GM21447 (cell line): Measurements from ENCODE around the gene TUT4.

Source experiments
- ATAC-seq: cut with Tn5 transposase; IDR thresholded peaks from one replicate; pipeline ENCODE4 v1.9.1; 2021; ENCODE audit not compliant: unreplicated experiment

The TUT4 gene

GRCh38 chr1:52473039-52473438, 79.9 kb downstream of the TUT4 start:
- no peak for ATAC-seq

GRCh38 chr1:52472384-52472783, 80.5 kb downstream of the TUT4 start:
- ATAC-seq: no peak

DNA sequence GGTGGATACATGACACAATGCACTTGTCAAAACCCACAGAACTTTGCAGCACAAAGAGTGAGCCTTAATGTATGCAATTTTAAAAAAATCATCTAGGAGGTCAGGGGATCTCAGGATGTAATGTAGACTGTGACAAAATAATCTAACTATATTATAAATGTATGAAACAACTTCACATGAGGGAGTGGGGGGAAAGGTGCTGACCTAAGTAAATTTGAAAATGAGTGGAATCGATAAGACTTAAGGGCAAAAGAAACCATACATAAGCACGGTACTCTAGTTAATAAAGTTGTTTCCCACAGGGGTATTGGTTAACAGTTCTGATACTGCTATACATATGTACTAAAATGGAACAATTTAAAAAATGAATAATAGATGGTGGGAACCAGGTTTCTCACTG, 83.8 kb downstream of the TUT4 start:
- no peak for ATAC-seq

DNA sequence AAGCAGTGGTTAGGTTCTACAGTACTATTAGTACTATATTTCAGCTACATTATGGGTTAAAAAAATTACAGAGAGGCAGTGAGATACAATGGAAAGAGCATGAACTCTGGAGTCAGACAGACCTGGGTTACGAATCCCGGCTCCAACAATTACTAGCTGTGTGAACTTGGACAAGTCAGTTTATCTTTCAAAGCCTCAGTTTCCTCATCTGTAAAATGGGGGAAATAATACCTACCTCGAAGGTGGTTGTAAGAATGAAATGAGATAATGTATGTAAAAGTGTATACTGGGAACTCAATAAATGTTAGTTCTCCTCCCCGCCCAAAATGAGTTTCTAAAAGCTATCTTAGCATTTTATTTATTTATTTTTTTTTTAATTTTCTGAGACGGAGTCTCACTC, 89.0 kb downstream of the TUT4 start:
- ATAC-seq: no peak

DNA sequence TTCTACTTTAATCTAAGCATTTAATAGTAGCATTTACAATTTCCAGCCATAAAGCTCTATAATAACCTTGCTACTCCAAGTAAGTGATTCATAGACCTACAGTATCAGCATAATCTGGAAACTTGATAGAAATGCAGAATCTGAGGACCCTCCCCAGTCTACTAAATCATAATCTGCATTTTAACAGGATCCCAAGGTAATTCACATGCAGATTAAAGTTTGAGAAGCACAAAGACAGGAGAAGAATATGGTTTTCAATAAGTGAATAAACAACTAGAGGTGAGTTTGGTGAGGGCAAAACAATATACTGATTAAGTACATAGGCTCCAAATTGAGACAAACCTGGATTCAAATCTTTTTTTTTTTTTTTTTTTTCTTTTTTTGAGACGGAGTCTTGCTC, 91.1 kb downstream of the TUT4 start:
- no peak for ATAC-seq

DNA sequence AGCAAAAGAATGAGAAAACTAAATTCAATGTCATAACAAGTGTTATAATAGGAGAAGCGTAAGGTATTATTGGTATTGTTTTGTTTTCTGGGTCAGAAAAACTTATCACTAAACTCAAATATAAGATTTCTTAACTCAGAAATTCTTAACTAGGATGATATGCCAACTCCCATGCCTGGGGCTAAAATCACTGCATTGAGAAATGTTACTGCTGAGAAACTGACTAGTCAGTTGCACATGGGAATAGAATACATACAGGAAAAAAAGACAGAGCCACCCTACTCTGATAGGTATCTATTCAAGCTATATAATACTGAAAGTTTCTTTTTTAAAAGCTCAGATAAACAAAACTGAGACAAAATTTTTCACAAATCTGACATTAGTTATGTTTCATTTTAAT, 92.2 kb downstream of the TUT4 start:
- no peak for ATAC-seq

GRCh38 chr1:52455686-52456085, 97.2 kb downstream of the TUT4 start:
- no peak for ATAC-seq

DNA sequence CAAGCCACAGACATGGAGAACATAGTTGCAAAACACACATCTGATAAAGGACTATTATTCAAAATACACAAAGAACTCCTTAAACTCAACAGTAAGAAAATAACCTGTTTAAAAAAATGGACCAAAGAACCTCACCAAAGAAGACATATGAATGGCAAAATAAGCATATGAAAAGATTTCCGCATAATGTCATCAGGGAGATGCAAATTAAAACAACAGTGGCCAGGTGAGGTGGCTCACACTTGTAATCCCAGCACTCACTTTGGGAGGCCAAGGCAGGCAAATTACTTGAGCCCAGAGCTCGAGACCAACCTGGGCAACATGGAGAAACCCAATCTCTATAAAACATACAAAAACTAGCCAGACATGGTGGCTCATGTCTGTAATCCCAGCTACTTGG, 98.1 kb downstream of the TUT4 start:
- no peak for ATAC-seq

- ATAC-seq: no peak
Observed at GRCh38 chr1:52454127-52454526, 98.8 kb downstream of the TUT4 start.

DNA sequence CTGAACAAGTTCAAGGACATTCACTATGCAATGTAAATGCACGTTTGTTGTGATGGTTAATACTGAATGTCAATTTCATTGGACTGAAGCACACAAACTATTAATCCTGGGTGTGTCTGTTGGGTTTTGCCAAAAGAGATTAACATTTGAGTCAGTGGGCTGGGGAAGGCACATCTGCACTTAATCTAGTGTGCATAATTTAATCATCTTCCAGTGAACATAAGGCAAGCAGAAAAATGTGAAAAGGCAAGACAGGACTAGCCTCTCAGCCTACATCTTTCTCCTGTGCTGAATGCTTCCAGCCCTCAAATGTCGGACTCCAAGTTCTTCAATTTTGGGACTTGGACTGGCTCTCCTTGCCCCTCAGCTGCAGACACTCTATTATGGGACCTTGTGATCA, 108.4 kb downstream of the TUT4 start:
- ATAC-seq: no peak

- no peak for ATAC-seq
Observed at GRCh38 chr1:52439976-52440375, 112.9 kb downstream of the TUT4 start.

DNA sequence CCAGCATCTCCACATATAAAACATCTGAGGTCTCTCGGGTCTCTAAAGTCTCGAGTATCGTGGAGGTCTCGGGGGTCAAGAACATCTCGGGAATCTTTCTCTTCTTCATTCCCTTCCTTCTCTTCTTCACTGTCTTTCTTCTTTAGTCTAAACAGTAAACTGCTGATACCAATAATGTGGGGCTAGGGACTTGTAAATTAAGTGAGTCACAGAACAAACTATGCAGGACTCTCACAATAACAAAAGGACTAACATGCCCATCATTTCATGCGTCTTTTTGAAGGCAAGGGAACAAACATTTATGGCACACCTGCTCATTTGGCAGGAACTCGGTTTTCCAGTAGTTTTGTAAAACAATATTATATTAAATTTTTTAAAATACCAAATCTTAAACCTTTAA, 116.1 kb downstream of the TUT4 start:
- ATAC-seq: no peak

GRCh38 chr1:52435650-52436049, 117.2 kb downstream of the TUT4 start:
- ATAC-seq: no peak

GRCh38 chr1:52435211-52435610, 117.7 kb downstream of the TUT4 start:
- ATAC-seq: no peak

- ATAC-seq: no peak
Observed at GRCh38 chr1:52432807-52433206, 120.1 kb downstream of the TUT4 start.

GRCh38 chr1:52427152-52427551, 125.7 kb downstream of the TUT4 start:
- no peak for ATAC-seq

- ATAC-seq: no peak
Observed at GRCh38 chr1:52426371-52426770, 126.5 kb downstream of the TUT4 start.

DNA sequence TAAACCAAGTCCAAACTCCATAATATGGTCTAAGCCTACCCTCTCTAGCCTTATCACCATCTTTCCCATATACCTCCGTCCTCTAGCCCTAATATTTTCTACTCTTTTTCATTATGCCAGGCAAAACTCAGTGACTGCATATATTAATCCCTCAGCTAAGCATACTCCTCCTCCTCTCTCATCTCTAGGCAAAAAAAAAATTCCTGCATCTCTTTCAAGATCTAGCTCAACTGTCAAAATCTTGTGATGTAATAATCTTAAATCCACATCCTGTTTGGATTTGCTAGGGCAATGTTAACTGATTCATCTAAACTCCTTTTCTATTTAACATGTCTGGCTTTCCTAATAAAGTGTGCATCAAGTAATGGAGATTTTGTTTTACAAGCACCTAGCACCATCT, 128.1 kb downstream of the TUT4 start:
- no peak for ATAC-seq

DNA sequence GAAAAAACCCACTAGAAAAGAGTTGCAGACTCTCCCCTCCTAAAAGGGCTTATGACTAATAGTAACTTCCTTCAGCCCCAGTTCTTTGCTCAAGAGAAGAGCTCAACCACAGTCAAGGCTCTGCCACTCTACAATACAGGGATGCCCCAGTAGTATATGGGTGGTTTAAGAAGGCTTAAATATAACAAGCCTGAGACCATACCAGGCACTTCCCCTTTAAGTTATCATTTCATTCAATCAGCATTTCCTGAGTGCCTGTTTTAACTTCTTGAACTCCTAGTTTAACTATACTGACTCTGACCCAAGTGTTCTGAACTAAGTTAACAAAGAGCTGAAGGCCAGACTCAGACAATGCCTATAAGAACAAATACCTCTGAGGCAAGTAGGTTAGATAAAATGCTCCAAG, 128.7 kb downstream of the TUT4 start:
- ATAC-seq: no peak

DNA sequence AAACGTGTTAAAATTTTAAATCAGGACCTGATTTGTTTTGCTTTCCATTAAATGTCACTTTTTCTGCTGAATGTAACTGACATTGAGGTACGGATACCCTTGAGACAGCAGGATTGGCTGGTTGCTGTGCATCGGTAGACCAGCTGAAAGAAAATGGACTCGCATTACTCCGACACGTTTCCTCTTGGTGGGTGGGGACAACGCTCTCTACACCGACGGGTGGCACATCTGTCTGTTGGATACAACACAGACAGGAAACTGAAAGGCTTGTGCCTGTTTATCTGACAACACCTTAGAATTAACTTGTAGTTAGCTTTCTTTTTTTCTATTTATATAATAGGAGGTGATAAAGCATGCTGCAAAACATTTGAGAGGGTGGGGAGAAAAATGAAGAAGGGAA, 129.1 kb downstream of the TUT4 start:
- ATAC-seq: no peak

DNA sequence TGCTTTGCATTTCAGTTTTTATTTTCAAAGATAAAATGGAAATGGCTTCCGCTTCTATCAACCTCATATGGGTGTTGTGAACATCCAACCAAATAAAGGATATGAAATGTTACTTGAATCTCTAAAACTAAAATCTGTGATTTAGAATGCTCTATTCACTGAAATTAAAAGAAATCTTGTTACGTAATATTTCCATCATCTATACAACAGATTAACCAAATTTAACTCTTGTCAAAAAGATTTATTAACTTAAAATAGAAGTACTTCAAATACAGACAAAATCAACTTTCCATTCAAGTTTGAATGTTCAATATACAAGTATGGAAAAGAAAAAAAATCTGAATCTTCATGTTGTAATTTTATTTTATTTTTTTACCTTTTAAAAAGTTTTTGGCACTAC, 129.8 kb downstream of the TUT4 start:
- ATAC-seq: no peak

GRCh38 chr1:52420713-52421112, 132.2 kb downstream of the TUT4 start:
- no peak for ATAC-seq

DNA sequence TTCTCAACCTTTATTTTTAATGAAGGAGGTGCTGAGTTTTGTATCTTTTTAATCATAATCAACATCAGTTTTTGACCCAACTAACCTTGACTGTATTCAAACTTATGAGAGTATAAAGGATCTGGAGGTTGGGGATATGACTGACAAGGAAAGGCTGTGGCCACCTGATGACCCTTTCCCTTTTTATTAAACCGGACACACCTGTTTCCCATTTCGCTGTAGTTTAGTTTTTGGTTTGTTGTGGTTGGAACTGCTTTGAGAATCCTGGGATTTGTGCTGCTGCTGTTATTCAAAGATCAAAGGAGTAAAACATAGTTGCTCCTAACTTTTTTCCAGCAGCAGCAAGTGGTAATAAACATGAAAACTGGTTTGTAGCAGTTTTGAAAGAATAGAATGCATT, 136.1 kb downstream of the TUT4 start:
- no peak for ATAC-seq

DNA sequence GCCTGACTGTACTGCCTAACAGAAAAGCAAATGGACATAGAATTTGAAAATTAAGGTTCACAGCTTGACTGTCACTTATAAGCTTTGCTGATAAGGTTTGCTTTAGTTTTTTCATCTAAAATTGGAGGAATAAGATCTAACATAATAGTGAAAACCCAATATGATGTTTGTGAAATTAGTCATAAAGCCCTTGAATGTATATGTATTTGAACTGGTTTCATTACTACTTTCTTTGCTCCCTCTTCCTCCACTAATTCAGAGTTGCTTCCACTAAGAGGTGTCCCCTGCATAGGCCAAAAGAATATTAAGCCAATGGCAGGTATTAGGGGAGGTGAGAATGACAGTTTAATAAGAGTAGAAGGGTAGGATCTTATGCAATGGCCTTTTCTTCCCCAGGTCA, 137.9 kb downstream of the TUT4 start:
- no peak for ATAC-seq
